Measurements from ENCODE around the gene PGPEP1. TPM values are rescaled to one million over a fixed set of nuclear protein-coding genes. Genes with fewer than 3 reads are reported as not detected.

The PGPEP1 gene, protein sequence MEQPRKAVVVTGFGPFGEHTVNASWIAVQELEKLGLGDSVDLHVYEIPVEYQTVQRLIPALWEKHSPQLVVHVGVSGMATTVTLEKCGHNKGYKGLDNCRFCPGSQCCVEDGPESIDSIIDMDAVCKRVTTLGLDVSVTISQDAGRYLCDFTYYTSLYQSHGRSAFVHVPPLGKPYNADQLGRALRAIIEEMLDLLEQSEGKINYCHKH
- 10.7 and 13.6 TPM in 2 replicates for total RNA-seq (2014; rRNA removed; shearing (Covaris generic); ENCODE audit: low replicate concordance)

DNA sequence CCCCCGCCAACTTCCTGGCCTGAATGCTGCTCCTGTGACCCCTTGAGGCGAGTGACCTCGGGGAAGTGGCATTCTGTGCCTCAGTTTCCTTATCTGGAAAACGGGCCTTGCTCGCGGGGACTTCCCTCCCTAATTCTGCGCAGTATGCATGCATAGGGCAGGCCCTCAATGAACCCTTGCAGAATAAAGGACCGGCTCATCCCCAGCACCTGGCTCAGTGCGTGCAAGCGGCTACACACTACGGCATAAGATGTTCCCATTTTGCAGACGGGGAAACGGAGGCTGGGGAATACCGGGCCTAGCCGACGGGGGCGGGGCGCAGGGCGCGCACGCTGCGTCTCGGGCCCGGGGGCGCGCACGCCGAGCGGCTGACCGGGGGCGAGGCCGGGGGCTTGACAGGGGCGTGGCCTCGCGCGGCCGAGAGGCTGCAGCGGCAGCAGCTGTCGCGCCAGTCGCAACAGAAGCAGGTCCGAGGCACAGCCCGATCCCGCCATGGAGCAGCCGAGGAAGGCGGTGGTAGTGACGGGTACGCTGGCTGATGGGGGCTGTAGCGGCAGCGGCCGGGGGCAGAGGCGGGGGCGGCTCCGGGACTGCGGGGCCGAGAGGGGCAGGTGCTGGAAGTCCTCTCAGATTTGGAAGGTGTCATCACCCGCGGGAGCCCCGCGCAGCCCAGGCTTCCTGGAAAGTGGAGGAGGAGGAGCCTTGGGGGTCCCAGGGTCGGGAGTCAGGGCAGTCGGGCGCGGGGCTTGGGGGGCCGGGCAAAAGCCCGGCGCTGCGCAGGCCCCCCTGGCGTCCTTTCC, at the start of gene PGPEP1:
Gene PGPEP1, plus strand, starts transcription at position 409 of the 800 bp plus-strand sequence. Its CDS starts 84 bp downstream, at position 493.
- Histone ChIP-seq H3K36me3 (ENCODE audit: insufficient read depth, low read length) (no peaks in the 10 kb centered on the region), H4K20me1 (ENCODE audit: insufficient read depth, low read depth, low read length) (no peaks in the 10 kb centered on the region), H3K4me2 (ENCODE audit: low read depth, low read length, poor library complexity, severe bottlenecking) (peak within 1 kb of the TSS; percentile 94), H3K27ac (ENCODE audit: low read length) (no peak within 1 kb of the TSS), H3K4me1 (ENCODE audit: low read length) (peaks cover 18% of the 10 kb centered on the region), H2AFZ (ENCODE audit: low read length) (peak within 1 kb of the TSS; percentile 90), H3K79me2 (ENCODE audit: low read length) (no peaks in the 10 kb centered on the region), H3K9me2 (replicated peaks; ENCODE audit: insufficient read depth, low read length) (no peaks in the 10 kb centered on the region), H3K27me3 (ENCODE audit: low read length) (no peaks in the 10 kb centered on the region), H3K9ac (ENCODE audit: low read length) (peak within 1 kb of the TSS; percentile 79), H3K4me3 (ENCODE audit: low read length) (peak within 1 kb of the TSS; percentile 95), H3K9me3 (ENCODE audit: low read length) (no peaks in the 10 kb centered on the region)
- DNase-seq: peak; percentile 86

DNA sequence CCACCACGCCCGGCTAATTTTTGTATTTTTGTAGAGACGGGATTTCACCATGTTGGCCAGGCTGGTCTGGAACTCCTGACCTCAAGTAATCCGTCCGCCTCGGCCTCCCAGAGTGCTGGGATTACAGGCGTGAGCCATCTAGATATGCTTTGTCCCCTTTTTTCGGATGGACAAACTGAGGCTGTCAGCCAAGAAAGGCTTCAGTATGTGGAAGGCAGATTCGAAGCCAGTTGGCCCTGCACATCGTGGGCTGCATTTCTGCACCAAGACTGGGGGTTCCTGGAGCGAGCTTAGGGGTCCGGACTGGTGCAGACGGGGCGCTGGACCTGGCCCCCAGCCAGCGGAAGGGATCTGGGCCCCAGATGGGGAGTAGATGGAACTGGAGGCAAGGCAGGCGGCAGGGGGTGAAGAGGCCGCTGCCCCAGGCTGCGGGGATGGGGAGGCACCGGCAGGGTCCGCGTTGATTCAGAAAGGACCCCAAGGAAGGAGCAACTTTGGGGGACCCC, 49.3 kb upstream of the PGPEP1 start:
- H3K9ac ChIP-seq (ENCODE audit: low read length): peak overlapping the region; percentile 78

DNA sequence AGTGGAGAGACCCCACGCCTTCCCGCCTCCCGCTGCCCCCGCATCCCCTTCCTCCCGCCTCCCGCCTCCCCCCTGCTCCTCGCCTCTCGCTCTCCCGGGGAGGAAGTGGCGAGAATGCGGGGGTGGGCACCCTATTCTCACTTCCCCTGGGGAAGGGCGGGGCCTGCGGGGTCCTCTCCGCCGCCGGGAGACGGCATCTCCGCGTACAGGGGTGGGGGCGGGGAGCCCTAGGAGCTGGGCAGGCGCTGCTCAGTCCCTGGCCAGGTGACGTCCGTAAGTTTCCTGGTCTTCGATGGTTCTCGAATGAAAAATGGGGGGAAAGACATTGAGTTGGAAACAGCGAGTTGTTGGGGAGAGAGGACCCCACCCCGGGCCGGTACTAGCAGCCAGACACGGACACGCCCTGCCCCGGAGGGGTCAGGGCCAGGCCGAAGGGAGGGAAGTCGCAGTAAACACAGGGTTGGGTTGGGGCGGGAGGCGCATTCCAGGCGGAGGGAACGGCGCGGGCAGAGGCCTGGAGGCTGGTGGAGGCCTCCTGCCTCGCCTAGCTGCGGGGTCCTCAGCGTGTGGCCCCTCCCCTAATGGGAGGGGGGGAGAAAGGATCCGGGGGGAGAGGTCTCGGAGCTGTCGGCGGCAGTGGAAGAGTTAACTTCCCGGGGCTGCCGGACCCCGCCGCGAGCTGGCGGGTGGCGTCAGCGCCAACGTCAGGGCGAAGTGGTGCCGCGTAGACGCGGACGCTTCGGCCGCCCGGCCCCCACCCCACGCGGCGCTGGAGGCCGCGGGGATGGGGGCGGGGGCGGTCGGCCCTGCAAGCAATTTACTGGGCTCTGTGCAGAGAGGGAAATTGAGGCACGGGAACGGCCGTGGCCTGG, 48.6 kb upstream of the PGPEP1 start:
- Histone ChIP-seq H3K79me2 (ENCODE audit: low read length) (no peaks in the 10 kb centered on the region), H3K9ac (ENCODE audit: low read length) (peak overlapping the region; percentile 78), H4K20me1 (ENCODE audit: insufficient read depth, low read depth, low read length) (no peaks in the 10 kb centered on the region), H3K4me2 (ENCODE audit: low read depth, low read length, poor library complexity, severe bottlenecking) (peak overlapping the region; percentile 79), H2AFZ (ENCODE audit: low read length) (peak overlapping the region; percentile 67), H3K4me1 (ENCODE audit: low read length) (peaks cover 31% of the 10 kb centered on the region), H3K9me3 (ENCODE audit: low read length) (no peaks in the 10 kb centered on the region), H3K36me3 (ENCODE audit: insufficient read depth, low read length) (no peaks in the 10 kb centered on the region), H3K4me3 (ENCODE audit: low read length) (peak overlapping the region; percentile 69), H3K9me2 (replicated peaks; ENCODE audit: insufficient read depth, low read length) (no peaks in the 10 kb centered on the region), H3K27me3 (ENCODE audit: low read length) (no peaks in the 10 kb centered on the region), H3K27ac (ENCODE audit: low read length) (no peak overlapping the region)
- DNase-seq: peak; percentile 79

More for the DNA sequence above, 49.3 kb upstream of the PGPEP1 start:
- Histone ChIP-seq H3K27me3 (ENCODE audit: low read length) (no peaks in the 10 kb centered on the region), H3K4me3 (ENCODE audit: low read length) (peak overlapping the region; percentile 69; the same call in 1 of the 2 replicates), H4K20me1 (ENCODE audit: insufficient read depth, low read depth, low read length) (no peaks in the 10 kb centered on the region), H3K9me2 (replicated peaks; ENCODE audit: insufficient read depth, low read length) (no peaks in the 10 kb centered on the region), H3K4me2 (ENCODE audit: low read depth, low read length, poor library complexity, severe bottlenecking) (peak overlapping the region; percentile 79), H3K36me3 (ENCODE audit: insufficient read depth, low read length) (no peaks in the 10 kb centered on the region), H3K4me1 (ENCODE audit: low read length) (peaks cover 31% of the 10 kb centered on the region), H2AFZ (ENCODE audit: low read length) (no peak overlapping the region; the same call in 1 of the 2 replicates), H3K79me2 (ENCODE audit: low read length) (no peaks in the 10 kb centered on the region), H3K9me3 (ENCODE audit: low read length) (no peaks in the 10 kb centered on the region), H3K27ac (ENCODE audit: low read length) (no peak overlapping the region)
- no peak for DNase-seq

DNA sequence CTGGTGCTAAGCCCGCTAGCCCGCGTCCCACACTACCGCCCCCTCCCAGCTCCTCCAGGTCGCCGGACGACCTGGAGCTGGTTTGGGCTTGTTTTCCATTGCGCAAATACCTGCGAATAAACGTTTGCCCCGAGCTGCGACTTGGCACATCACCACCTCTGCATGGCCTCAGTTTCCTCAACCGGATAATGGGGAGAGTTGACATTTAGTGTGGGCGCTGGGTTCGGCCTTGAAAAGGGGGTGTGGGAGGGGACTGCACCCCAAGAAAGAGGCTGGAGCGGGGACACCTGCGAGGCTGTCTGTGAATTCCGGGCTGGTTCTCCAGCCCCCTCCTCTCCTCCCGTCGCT, 48.0 kb upstream of the PGPEP1 start:
- no peaks in the 10 kb centered on the region for H3K36me3 ChIP-seq (ENCODE audit: insufficient read depth, low read length)
- H3K27me3 ChIP-seq (ENCODE audit: low read length): no peaks in the 10 kb centered on the region
- H2AFZ ChIP-seq (ENCODE audit: low read length): peak overlapping the region; percentile 67
- peak overlapping the region; percentile 78 for H3K9ac ChIP-seq (ENCODE audit: low read length)
- no peaks in the 10 kb centered on the region for H3K79me2 ChIP-seq (ENCODE audit: low read length)
- no peak overlapping the region for H3K27ac ChIP-seq (ENCODE audit: low read length)
- H3K4me2 ChIP-seq (ENCODE audit: low read depth, low read length, poor library complexity, severe bottlenecking): peak overlapping the region; percentile 79
- no peak for DNase-seq
- no peaks in the 10 kb centered on the region for H4K20me1 ChIP-seq (ENCODE audit: insufficient read depth, low read depth, low read length)
- no peaks in the 10 kb centered on the region for H3K9me2 ChIP-seq (replicated peaks; ENCODE audit: insufficient read depth, low read length)
- peaks cover 31% of the 10 kb centered on the region for H3K4me1 ChIP-seq (ENCODE audit: low read length)
- H3K9me3 ChIP-seq (ENCODE audit: low read length): no peaks in the 10 kb centered on the region
- H3K4me3 ChIP-seq (ENCODE audit: low read length): peak overlapping the region; percentile 69

DNA sequence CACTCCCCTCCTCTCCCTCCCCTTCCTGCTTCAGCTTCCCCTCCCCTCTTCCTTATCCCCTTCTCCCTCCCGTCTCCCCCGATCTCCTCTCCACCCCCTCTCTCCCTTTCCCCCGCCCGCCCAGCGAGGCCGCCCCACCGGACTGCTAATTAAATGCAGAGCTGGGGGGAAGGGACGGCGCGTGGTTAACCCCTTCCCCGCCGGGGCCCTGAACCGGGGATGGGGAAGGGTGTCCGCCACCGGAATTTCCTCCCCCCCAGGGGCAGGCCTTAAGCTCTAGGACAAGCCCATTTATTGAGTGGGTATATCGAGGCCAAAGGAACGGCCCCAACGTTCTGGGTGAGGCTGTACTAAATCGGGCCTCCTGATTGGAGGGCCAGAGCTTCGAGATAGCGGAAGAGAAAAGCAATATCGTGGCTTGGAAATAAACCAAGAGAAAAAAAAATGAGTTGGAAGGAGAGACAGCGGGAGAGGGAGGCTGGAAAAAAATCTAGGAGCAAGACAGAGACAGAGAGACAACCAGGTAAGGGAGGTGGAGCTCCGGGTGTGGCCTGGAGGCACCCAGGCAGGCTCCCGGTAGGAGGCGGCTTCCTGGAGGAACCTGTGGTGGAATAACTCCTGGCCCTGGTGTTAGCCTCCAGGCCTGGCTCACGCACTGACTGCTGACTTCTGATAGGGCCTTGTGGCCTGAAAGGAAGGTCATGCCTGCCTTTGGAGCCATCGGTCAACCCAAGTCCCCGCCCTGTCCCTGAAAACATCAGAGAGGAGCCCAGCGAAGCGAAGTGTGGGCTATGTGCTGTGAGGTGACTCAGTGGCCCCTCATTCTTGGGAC, 47.4 kb upstream of the PGPEP1 start:
- H3K4me1 ChIP-seq (ENCODE audit: low read length): peaks cover 31% of the 10 kb centered on the region
- peak overlapping the region; percentile 78 for H3K9ac ChIP-seq (ENCODE audit: low read length)
- DNase-seq: no peak
- no peaks in the 10 kb centered on the region for H3K79me2 ChIP-seq (ENCODE audit: low read length)
- peak overlapping the region; percentile 79 for H3K4me2 ChIP-seq (ENCODE audit: low read depth, low read length, poor library complexity, severe bottlenecking)
- H3K4me3 ChIP-seq (ENCODE audit: low read length): peak overlapping the region; percentile 69
- no peaks in the 10 kb centered on the region for H3K9me2 ChIP-seq (replicated peaks; ENCODE audit: insufficient read depth, low read length)
- no peak overlapping the region for H3K27ac ChIP-seq (ENCODE audit: low read length)
- no peaks in the 10 kb centered on the region for H3K9me3 ChIP-seq (ENCODE audit: low read length)
- H3K36me3 ChIP-seq (ENCODE audit: insufficient read depth, low read length): no peaks in the 10 kb centered on the region
- H4K20me1 ChIP-seq (ENCODE audit: insufficient read depth, low read depth, low read length): no peaks in the 10 kb centered on the region
- H3K27me3 ChIP-seq (ENCODE audit: low read length): no peaks in the 10 kb centered on the region
- peak overlapping the region; percentile 67; the same call in 1 of the 2 replicates for H2AFZ ChIP-seq (ENCODE audit: low read length)

DNA sequence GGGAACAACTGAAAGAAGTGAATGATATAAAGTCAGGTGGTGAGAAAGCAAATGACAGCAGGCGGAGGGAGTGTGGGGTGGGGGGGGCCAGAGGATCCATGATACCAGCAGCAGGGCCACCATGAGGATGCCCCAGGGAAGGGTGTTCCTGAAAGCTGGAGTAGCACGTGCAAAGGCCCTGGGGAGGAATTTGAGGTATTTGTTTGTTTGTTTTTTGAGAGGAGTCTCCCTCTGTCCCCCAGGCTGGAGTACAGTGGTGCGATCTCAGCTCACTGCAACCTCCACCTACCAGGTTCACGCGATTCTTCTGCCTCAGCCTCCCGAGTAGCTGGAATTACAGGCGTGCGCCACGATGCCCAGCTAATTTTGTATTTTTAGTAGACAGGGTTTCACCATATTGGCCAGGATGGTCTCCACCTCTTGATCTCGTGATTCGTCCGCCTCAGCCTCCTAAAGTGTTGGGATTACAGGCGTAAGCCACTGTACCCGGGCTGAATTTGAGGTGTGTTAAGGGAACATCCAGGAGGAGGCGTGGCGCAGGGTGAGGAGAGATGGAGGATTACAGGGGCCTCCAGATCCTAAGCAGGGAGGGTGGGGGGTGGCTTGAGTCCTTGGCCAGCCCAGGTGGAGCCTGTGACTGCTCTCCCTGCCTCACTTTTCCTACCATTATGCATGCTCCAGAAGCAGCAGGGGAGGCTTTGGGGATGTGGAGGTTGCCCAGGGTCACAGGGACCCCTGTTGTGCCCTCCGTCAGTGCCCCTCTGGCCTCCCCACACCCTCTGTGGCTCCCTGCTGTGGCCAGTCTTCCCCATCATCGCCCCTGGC, 46.5 kb upstream of the PGPEP1 start:
- H3K4me3 ChIP-seq (ENCODE audit: low read length): no peak overlapping the region
- H3K79me2 ChIP-seq (ENCODE audit: low read length): no peaks in the 10 kb centered on the region
- no peaks in the 10 kb centered on the region for H3K9me2 ChIP-seq (replicated peaks; ENCODE audit: insufficient read depth, low read length)
- no peaks in the 10 kb centered on the region for H4K20me1 ChIP-seq (ENCODE audit: insufficient read depth, low read depth, low read length)
- no peaks in the 10 kb centered on the region for H3K9me3 ChIP-seq (ENCODE audit: low read length)
- H3K9ac ChIP-seq (ENCODE audit: low read length): 0 out of 2 replicates have a peak overlapping the region, but pooled peaks have one; percentile 78
- H3K27ac ChIP-seq (ENCODE audit: low read length): no peak overlapping the region
- H3K4me2 ChIP-seq (ENCODE audit: low read depth, low read length, poor library complexity, severe bottlenecking): no peak overlapping the region
- H3K27me3 ChIP-seq (ENCODE audit: low read length): no peaks in the 10 kb centered on the region
- H3K36me3 ChIP-seq (ENCODE audit: insufficient read depth, low read length): no peaks in the 10 kb centered on the region
- H2AFZ ChIP-seq (ENCODE audit: low read length): no peak overlapping the region
- H3K4me1 ChIP-seq (ENCODE audit: low read length): peaks cover 31% of the 10 kb centered on the region
- DNase-seq: no peak

DNA sequence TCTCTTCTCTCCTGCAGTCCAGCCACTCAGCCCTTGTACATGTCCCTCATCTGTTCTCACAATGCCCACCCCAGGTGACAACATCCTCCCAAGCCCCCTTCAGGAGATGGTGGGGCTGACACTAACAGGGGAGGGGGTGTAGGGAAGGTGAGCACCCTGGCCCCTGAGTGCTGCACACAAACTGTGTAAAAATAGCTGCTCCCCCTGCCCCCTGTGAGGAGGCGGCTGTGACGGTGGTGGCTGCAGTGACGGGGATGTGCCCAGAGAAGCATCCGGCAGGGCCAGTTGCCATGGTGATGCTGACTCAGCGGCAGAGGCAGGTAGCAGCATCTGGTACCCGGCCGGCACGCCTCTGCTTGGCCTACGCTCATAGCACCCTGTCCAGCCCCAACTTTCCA, 45.9 kb upstream of the PGPEP1 start:
- H3K4me3 ChIP-seq (ENCODE audit: low read length): no peak overlapping the region
- H3K9ac ChIP-seq (ENCODE audit: low read length): no peak overlapping the region
- H3K9me2 ChIP-seq (replicated peaks; ENCODE audit: insufficient read depth, low read length): no peaks in the 10 kb centered on the region
- H3K4me1 ChIP-seq (ENCODE audit: low read length): peaks cover 31% of the 10 kb centered on the region
- no peaks in the 10 kb centered on the region for H3K9me3 ChIP-seq (ENCODE audit: low read length)
- DNase-seq: peak; percentile 76
- H3K27me3 ChIP-seq (ENCODE audit: low read length): no peaks in the 10 kb centered on the region
- no peak overlapping the region for H3K27ac ChIP-seq (ENCODE audit: low read length)
- H4K20me1 ChIP-seq (ENCODE audit: insufficient read depth, low read depth, low read length): no peaks in the 10 kb centered on the region
- H3K79me2 ChIP-seq (ENCODE audit: low read length): no peaks in the 10 kb centered on the region
- H2AFZ ChIP-seq (ENCODE audit: low read length): no peak overlapping the region
- H3K36me3 ChIP-seq (ENCODE audit: insufficient read depth, low read length): no peaks in the 10 kb centered on the region
- no peak overlapping the region for H3K4me2 ChIP-seq (ENCODE audit: low read depth, low read length, poor library complexity, severe bottlenecking)

Data from Karpas-422 (cell line).